ENCODE data around the gene TBC1D16.
A peak's percentile ranks its signal among the peaks of the same experiment; 100 is the strongest.

Gene TBC1D16

DNA sequence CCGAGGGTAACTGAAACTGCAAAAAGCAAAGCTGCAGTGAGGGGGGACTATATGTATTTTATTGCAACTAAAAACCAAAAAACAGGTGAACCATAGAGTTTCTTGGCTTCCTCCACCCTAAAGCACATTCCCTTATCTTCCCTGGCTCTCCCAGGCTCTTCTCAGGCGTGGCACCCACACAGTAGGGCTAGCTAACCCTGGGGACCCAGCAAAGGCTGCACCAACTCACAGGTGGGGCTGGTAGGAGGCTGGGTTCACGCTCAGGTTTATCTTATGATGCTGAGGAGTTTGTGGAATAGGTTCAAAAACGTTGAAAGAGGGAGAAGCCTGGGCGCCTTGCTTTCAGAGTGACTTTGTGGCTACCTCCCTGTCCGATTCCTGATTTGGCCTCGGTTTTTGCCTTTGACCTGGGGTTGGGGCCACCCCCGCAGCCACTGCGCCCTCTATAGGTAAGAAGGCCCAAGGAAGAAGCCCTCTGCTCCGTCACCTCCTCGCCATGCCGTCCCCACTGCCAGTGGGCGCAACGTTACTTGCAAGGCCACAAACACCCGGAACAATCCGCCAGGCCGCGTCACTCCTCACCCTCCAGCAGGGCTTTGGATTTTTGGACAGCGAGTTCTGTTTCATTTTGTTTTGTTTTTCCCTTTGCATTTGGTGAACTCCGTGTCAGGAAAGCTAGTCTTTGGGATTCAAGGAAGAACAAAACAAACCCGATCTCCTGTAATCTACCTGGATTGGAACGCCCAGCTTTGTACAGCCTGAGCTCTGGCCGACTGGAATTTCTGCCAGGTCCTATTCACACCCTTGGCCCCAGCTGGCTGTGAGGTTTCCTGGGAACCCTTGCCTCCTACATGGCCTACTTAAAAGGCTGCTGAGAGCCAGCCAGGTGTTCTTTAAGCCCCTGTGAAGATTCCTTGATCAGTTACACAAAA, 60.8 kb downstream of the TBC1D16 start:
- TF ChIP-seq CTCF (IDR thresholded peaks at IDR 0.05; ENCODE audit: control extremely low read depth, extremely low read depth, low read depth, missing control alignments), result peak; percentile 41
- CTCF ChIA-PET, result interaction anchor here (1.0 to 1.4 kb wide), 6 partner anchors 11 to 185 kb away, joined by 3 to 5 read pairs (median 4); no protein-coding TSS in a partner anchor
- no peak for DNase-seq (ENCODE audit: extremely low spot score)
- POLR2A ChIA-PET, result interaction anchor here (1.0 kb wide), 1 partner anchor 136 kb away, joined by 6 read pairs; the partner anchor contains the start of gene CBX4

GRCh38 chr17:79971651-79972050, 64.0 kb downstream of the TBC1D16 start:
- CTCF ChIA-PET, result interaction anchor here (1.0 to 2.8 kb wide), 5 partner anchors 10 to 182 kb away, joined by 3 to 15 read pairs (median 4); partner anchors contain the start of gene CBX4

DNA sequence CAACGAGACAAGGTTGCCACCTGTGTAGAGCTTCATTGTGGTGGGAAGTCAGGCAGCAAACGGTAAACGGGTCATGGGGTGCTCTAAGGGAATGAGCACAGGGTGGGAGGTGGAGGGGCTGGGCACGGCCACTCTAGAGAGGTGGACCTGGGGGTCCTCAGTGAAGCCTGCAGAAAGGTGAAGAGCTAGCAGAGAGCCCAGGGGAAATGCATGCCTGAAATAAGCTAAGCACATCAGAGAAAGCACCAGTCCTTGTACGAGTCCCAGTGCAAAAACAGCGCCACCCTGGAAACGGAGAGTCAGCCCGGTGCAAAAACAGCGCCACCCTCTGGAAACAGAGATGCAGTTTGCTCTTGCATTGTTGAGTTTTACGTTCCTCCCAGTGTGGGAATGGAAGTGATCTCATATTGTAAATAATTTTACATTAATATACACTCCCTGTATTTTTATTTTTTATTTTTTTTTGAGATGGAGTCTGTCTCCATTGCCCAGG, 65.0 kb downstream of the TBC1D16 start:
- ChIA-PET POLR2A (interaction anchor here (0.6 kb wide), 1 partner anchor 51 kb away, joined by 4 read pairs; no protein-coding TSS in a partner anchor), CTCF (interaction anchor here (0.8 to 2.8 kb wide), 20 partner anchors 9 to 229 kb away, joined by 3 to 15 read pairs (median 4); partner anchors contain the start of gene CBX4)
- TF ChIP-seq CTCF (IDR thresholded peaks at IDR 0.05; ENCODE audit: control extremely low read depth, extremely low read depth, low read depth, missing control alignments), result peak; percentile 25
- no peak for DNase-seq (ENCODE audit: extremely low spot score)

More at GRCh38 chr17:79971651-79972050, 64.0 kb downstream of the TBC1D16 start:
- no peak for TF ChIP-seq CTCF (IDR thresholded peaks at IDR 0.05; ENCODE audit: control extremely low read depth, extremely low read depth, low read depth, missing control alignments)
- no peak for DNase-seq (ENCODE audit: extremely low spot score)
- POLR2A ChIA-PET, result no interaction called here

DNA sequence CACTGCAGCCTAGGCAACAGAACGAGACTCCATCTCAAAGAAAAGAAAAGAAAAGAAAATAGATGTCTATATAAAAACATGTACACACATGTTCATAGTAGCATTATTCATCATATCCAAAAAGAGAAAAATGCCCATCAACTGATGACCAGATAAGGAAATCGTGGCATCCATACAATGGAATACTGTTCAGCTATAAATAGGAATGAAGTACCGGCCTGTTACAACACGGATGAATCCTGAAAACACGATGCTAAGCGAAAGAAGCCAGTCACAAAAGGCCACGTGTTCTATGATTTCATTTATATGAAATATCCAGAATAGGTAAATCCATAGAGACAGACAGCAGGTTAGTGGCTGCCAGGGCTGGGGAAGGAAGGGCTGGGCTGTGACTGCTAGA, 65.8 kb downstream of the TBC1D16 start:
- CTCF ChIA-PET, result interaction anchor here (0.8 to 2.8 kb wide), 18 partner anchors 10 to 229 kb away, joined by 3 to 15 read pairs (median 4); partner anchors contain the start of gene CBX4
- POLR2A ChIA-PET, result interaction anchor here (0.6 kb wide), 1 partner anchor 51 kb away, joined by 4 read pairs; no protein-coding TSS in a partner anchor
- no peak for TF ChIP-seq CTCF (IDR thresholded peaks at IDR 0.05; ENCODE audit: control extremely low read depth, extremely low read depth, low read depth, missing control alignments)
- DNase-seq (ENCODE audit: extremely low spot score), result no peak

- ChIA-PET POLR2A (no interaction called here), CTCF (interaction anchor here (1.2 kb wide), 1 partner anchor 31 kb away, joined by 3 read pairs; no protein-coding TSS in a partner anchor)
- TF ChIP-seq CTCF (IDR thresholded peaks at IDR 0.05; ENCODE audit: control extremely low read depth, extremely low read depth, low read depth, missing control alignments), result no peak
- no peak for DNase-seq (ENCODE audit: extremely low spot score)
These were observed 67.6 kb downstream of the TBC1D16 start for GRCh38 chr17:79968116-79968515.

DNA sequence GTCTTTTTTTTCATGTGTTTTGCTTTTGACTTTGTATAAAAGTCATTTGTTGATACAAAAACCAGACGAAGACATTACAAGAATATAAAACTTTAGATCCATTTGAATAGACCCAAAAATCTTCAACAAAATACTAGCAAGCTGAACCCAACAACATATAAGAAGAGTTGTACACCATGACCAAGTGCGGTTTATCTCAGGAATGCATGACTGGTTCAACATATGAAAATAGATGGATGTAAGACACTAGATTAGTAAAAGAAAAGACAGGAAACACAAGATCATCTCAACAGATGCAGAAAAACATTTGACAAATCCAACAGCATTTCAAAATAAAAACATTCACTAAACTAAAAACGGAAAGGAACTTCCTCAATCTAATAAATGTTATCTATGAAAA, 69.0 kb downstream of the TBC1D16 start:
- DNase-seq (ENCODE audit: extremely low spot score), result no peak
- TF ChIP-seq CTCF (IDR thresholded peaks at IDR 0.05; ENCODE audit: control extremely low read depth, extremely low read depth, low read depth, missing control alignments), result no peak
- ChIA-PET CTCF (no interaction called here), POLR2A (no interaction called here)
